IMR-90 (cell line): Measurements from ENCODE around the gene PLCZ1. TPM values are rescaled to one million over a fixed set of nuclear protein-coding genes. Genes with fewer than 3 reads are reported as not detected.
A peak's percentile ranks its signal among the peaks of the same experiment; 100 is the strongest.

Experiments
- ATAC-seq: fragments of 200-7000 bp; cut with Tn5 transposase; 2 replicates; pipeline ENCODE4 v1.9.1; 2020; ENCODE audit warnings: low read depth, mild to moderate bottlenecking, moderate library complexity
- BruUV-seq: library from RNA; stranded (reverse); fragments of 400-500 nt; replicated peaks from 2 replicates; lab custom pipeline; 2021; lab: Mats Ljungman, UMichigan
- CTCF ChIA-PET: fragments of 300-600 bp; formaldehyde crosslinking; extraction: SDS; loops from one replicate; lab custom pipeline; 2021; ENCODE audit warnings: antibody characterized with exemption; lab: Yijun Ruan, JAX
- POLR2A ChIA-PET: fragments of 300-600 bp; sonication (Branson Sonifier 250); formaldehyde crosslinking; loops from one replicate; lab custom pipeline; 2022; ENCODE audit warnings: antibody characterized with exemption; ENCODE audit not compliant: unreplicated experiment; lab: Charles Lee
- DNase-seq: peaks from one replicate; pipeline ENCODE4 v3.0.0; 2013
- H2AFZ ChIP-seq: replicated peaks from 2 replicates; pipeline ENCODE3; 2013; ENCODE audit warnings: low read length, mild to moderate bottlenecking; ENCODE audit not compliant: poor library complexity
- H2AK5ac ChIP-seq: 2 replicates; pipeline ENCODE4 v1.6.1; 2013; ENCODE audit warnings: low read depth, low read length, inconsistent platforms
- H2AK9ac ChIP-seq: replicated peaks from 2 replicates; pipeline ENCODE3; 2013; ENCODE audit warnings: mild to moderate bottlenecking, low read depth, low read length, moderate library complexity; ENCODE audit not compliant: poor library complexity
- H2BK120ac ChIP-seq: 2 replicates; pipeline ENCODE4 v1.6.1; 2013; ENCODE audit warnings: low read depth, low read length, inconsistent platforms
- H2BK15ac ChIP-seq: 3 replicates; pipeline ENCODE4 v1.6.1; 2013; ENCODE audit warnings: low read depth, low read length, inconsistent platforms
- H2BK20ac ChIP-seq: 2 replicates; pipeline ENCODE4 v1.6.1; 2013; ENCODE audit warnings: low read depth, mild to moderate bottlenecking, inconsistent platforms, low read length, moderate library complexity
- H2BK5ac ChIP-seq: 2 replicates; pipeline ENCODE4 v1.6.1; 2013; ENCODE audit warnings: mild to moderate bottlenecking, low read depth, low read length, inconsistent platforms; ENCODE audit not compliant: poor library complexity, severe bottlenecking
- H3K14ac ChIP-seq: replicated peaks from 2 replicates; pipeline ENCODE4 v1.6.1; 2013; ENCODE audit warnings: low read depth, low read length, inconsistent platforms
- H3K18ac ChIP-seq: 2 replicates; pipeline ENCODE4 v1.6.1; 2013; ENCODE audit warnings: low read depth, low read length, control low read depth
- H3K23ac ChIP-seq: 2 replicates; pipeline ENCODE4 v1.6.1; 2013; ENCODE audit warnings: low read depth, low read length, inconsistent platforms
- H3K27ac ChIP-seq: 2 replicates; pipeline ENCODE4 v1.5.1; 2013; ENCODE audit warnings: mild to moderate bottlenecking, control low read depth, low read length; ENCODE audit not compliant: insufficient read depth
- H3K27me3 ChIP-seq: 2 replicates; pipeline ENCODE4 v1.6.1; 2013; ENCODE audit warnings: low read length; ENCODE audit not compliant: control insufficient read depth, insufficient read depth
- H3K36me3 ChIP-seq: 2 replicates; pipeline ENCODE4 v1.6.1; 2013; ENCODE audit warnings: low read length, mixed read lengths; ENCODE audit not compliant: control insufficient read depth, insufficient read depth
- H3K4ac ChIP-seq: 2 replicates; pipeline ENCODE4 v1.6.1; 2013; ENCODE audit warnings: low read depth, low read length, inconsistent platforms
- H3K4me1 ChIP-seq: 2 replicates; pipeline ENCODE4 v1.6.1; 2013; ENCODE audit warnings: low read length, mixed read lengths; ENCODE audit not compliant: control insufficient read depth, insufficient read depth
- H3K4me2 ChIP-seq: 2 replicates; pipeline ENCODE4 v1.6.1; 2013; ENCODE audit warnings: low read depth, mild to moderate bottlenecking, control low read depth, low read length, moderate library complexity
- H3K4me3 ChIP-seq: 2 replicates; pipeline ENCODE4 v1.5.1; 2013; ENCODE audit warnings: low read depth, mild to moderate bottlenecking, control low read depth, low read length, moderate library complexity; ENCODE audit not compliant: insufficient read depth
- H3K56ac ChIP-seq: 2 replicates; pipeline ENCODE4 v1.6.1; 2013; ENCODE audit warnings: low read length, inconsistent platforms; ENCODE audit not compliant: insufficient read depth; ENCODE audit errors: extremely low read depth
- H3K79me1 ChIP-seq, 2 experiments: 2 replicates each; pipeline ENCODE4 v1.6.1; 2013; ENCODE audit warnings: low read length in 2 of 2, inconsistent platforms in 1 of 2, low read depth in 1 of 2
- H3K9ac ChIP-seq: 2 replicates; pipeline ENCODE4 v1.6.1; 2013; ENCODE audit warnings: low read depth, low read length, control low read depth
- H3K9me1 ChIP-seq: 2 replicates; pipeline ENCODE4 v1.6.1; 2013; ENCODE audit warnings: low read length, inconsistent platforms; ENCODE audit not compliant: insufficient read depth
- H3K9me3 ChIP-seq: 2 replicates; pipeline ENCODE4 v1.6.1; 2013; ENCODE audit warnings: low read length; ENCODE audit not compliant: control insufficient read depth, insufficient read depth
- H4K20me1 ChIP-seq: 2 replicates; pipeline ENCODE4 v1.6.1; 2013; ENCODE audit warnings: low read length, inconsistent platforms; ENCODE audit not compliant: insufficient read depth
- H4K5ac ChIP-seq: 2 replicates; pipeline ENCODE4 v1.6.1; 2013; ENCODE audit warnings: mild to moderate bottlenecking, low read depth, low read length, control low read depth
- H4K8ac ChIP-seq, 2 experiments: 2 replicates each; pipeline ENCODE4 v1.6.1; 2013; ENCODE audit warnings: low read depth in 2 of 2, low read length in 2 of 2, control low read depth in 1 of 2, inconsistent platforms in 1 of 2
- H4K91ac ChIP-seq: 2 replicates; pipeline ENCODE4 v1.6.1; 2013; ENCODE audit warnings: low read depth, low read length, inconsistent platforms; ENCODE audit not compliant: insufficient read depth
- BHLHE40 ChIP-seq: fragments of 150-350 bp; IDR thresholded peaks from 2 replicates; pipeline ENCODE4 v1.6.1; 2016; ENCODE audit warnings: mild to moderate bottlenecking, low read depth, low read length
- CHD1 ChIP-seq: IDR thresholded peaks from 2 replicates; pipeline ENCODE4 v1.6.1; 2012; ENCODE audit warnings: low read depth, low read length, improper control_type of control experiment
- FOS ChIP-seq: fragments of 150-350 bp; IDR thresholded peaks from 2 replicates; pipeline ENCODE4 v1.6.1; 2016; ENCODE audit warnings: low read depth, low read length
- MAZ ChIP-seq: IDR thresholded peaks from 2 replicates; pipeline ENCODE4 v1.6.1; 2012; ENCODE audit warnings: low read depth, mild to moderate bottlenecking, low read length, improper control_type of control experiment, moderate library complexity, borderline replicate concordance
- MXI1 ChIP-seq: IDR thresholded peaks from 2 replicates; pipeline ENCODE4 v1.6.1; 2012; ENCODE audit warnings: low read depth, mild to moderate bottlenecking, low read length, moderate library complexity, borderline replicate concordance
- NFE2L2 ChIP-seq: fragments of 150-350 bp; IDR thresholded peaks from 2 replicates; pipeline ENCODE4 v1.6.1; 2016; ENCODE audit warnings: low read depth, mild to moderate bottlenecking, low read length
- POLR2A ChIP-seq: IDR thresholded peaks from 2 replicates; pipeline ENCODE4 v1.6.1; 2012; ENCODE audit warnings: mild to moderate bottlenecking, low read depth, low read length
- RAD21 ChIP-seq: IDR thresholded peaks from 2 replicates; pipeline ENCODE4 v1.6.1; 2012; ENCODE audit warnings: low read length, improper control_type of control experiment
- RFX5 ChIP-seq: IDR thresholded peaks from 2 replicates; pipeline ENCODE4 v1.8.0; 2012; ENCODE audit warnings: low read depth, mild to moderate bottlenecking, low read length, moderate library complexity
- SMC3 ChIP-seq: fragments of 150-350 bp; IDR thresholded peaks from 2 replicates; pipeline ENCODE4 v1.6.1; 2016; ENCODE audit warnings: low read depth, mild to moderate bottlenecking, antibody characterized with exemption, low read length, moderate library complexity
- WGBS, 2 experiments: methylation state at CpG; one replicate each; pipeline versions ENCODE4 v1.1.5 to v1.1.7; 2013; ENCODE audit warnings: missing lambda C conversion rate in 2 of 2; ENCODE audit not compliant: insufficient read length in 1 of 2; ENCODE audit errors: extremely low coverage in 2 of 2; 5-methylcytosine and 5-hydroxymethylcytosine counted together
- dilution Hi-C: fragments of 300-500 bp; cut with HindIII; formaldehyde crosslinking; loops from one replicate; pipeline ENCODE4 v1.14.3; 2018; ENCODE audit warnings: low sequenced_read_pairs; ENCODE audit not compliant: unreplicated experiment
- in situ Hi-C: fragments of 300-500 bp; cut with MboI; formaldehyde crosslinking; loops from 3 replicates; pipeline ENCODE4 v1.14.3; 2019; ENCODE audit warnings: low sequenced_read_pairs, inconsistent platforms, mixed read lengths
- intact Hi-C: fragments of 100-400 bp; cut with micrococcal nuclease; formaldehyde crosslinking; loops from 2 replicates; pipeline ENCODE4 v1.10.0; 2022
- polyA plus RNA-seq, 3 experiments: library from polyadenylated mRNA; depleted of rRNA; stranded (reverse); fragments of >200 nt; gene quantifications; 2 replicates each; pipeline ENCODE4 v1.2.3, GENCODE V29; 2012; ENCODE audit warnings: low replicate concordance in 1 of 3
- total RNA-seq: library from RNA; depleted of rRNA; stranded (reverse); fragments of >200 nt; gene quantifications from 2 replicates; pipeline ENCODE4 v1.2.3, GENCODE V29; 2012
- TF ChIP-seq, protein P1 (sequence below): fragments of 150-350 bp; IDR thresholded peaks from 2 replicates; pipeline ENCODE4 v1.6.1; 2016; ENCODE audit warnings: low read depth, mild to moderate bottlenecking, low read length, moderate library complexity, borderline replicate concordance

PLCZ1 gene
- total and polyA plus RNA-seq, 2 of the 4 experiments (the other 2 are of a cell fraction) = not detected

DNA sequence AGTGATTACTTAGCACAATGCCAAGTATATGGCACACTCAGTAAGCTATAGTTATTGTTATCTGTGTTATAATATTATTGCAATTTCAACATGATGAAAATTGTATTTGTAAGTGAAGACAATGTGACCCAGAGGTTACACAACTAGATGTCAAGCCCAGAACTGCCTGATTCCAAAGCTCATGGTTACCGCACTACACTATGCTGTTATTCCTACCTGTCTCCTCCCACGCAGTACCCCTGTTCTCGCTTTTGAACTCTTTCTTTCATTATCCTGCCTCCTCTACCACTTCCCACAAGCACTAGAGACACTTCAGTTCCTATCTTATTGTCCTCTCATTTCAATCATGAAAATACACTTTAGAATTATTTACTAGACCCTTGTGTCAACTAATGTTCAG is 93.2 kb downstream of the PLCZ1 start:
- no peak overlapping the region for H4K5ac ChIP-seq
- no peak overlapping the region for H2AFZ ChIP-seq
- no peak overlapping the region for H3K18ac ChIP-seq
- H3K4me1 ChIP-seq = peaks cover 7% of the 10 kb centered on the region
- POLR2A ChIA-PET = no interaction called here
- 0 out of 2 replicates have a peak overlapping the region, but pooled peaks have one; percentile 6 for H3K14ac ChIP-seq
- WGBS, 2 experiments = 95% methylated on average over 3 of the region's 3 CpGs; no CpG with 5 or more reads in 1 of the 2 experiments
- no peaks in the 10 kb centered on the region for H3K79me1 ChIP-seq
- H3K27ac ChIP-seq = no peak overlapping the region
- no peak overlapping the region for H3K9ac ChIP-seq
- H3K4me2 ChIP-seq = no peak overlapping the region
- H2BK15ac ChIP-seq = no peak overlapping the region; the same call in 2 of the 3 replicates
- CTCF ChIA-PET = no interaction called here
- H3K4ac ChIP-seq = no peak overlapping the region
- no peaks in the 10 kb centered on the region for H4K20me1 ChIP-seq
- DNase-seq = no peak
- H3K23ac ChIP-seq = no peak overlapping the region
- H2BK5ac ChIP-seq = no peak overlapping the region
- intact Hi-C loops (no loop called here), dilution Hi-C loops (no loop called here), in situ Hi-C loops (no loop called here)
- H3K9me3 ChIP-seq = no peaks in the 10 kb centered on the region
- no peaks in the 10 kb centered on the region for H3K9me1 ChIP-seq
- no peak overlapping the region for H3K4me3 ChIP-seq
- H3K36me3 ChIP-seq = no peaks in the 10 kb centered on the region
- no peak overlapping the region for H2AK9ac ChIP-seq
- no peak overlapping the region for H4K91ac ChIP-seq
- no peak overlapping the region for H4K8ac ChIP-seq
- H2BK20ac ChIP-seq = no peak overlapping the region
- H3K27me3 ChIP-seq = no peaks in the 10 kb centered on the region
- H2AK5ac ChIP-seq = peak overlapping the region; percentile 39; the same call in 1 of the 2 replicates
- H3K56ac ChIP-seq = no peak overlapping the region
- BruUV-seq = no TSS peak
- no peak for ATAC-seq
- H2BK120ac ChIP-seq = no peak overlapping the region
- TF ChIP-seq RAD21 = no peak
- no peak for TF ChIP-seq RFX5
- TF ChIP-seq POLR2A = no peak
- TF ChIP-seq NFE2L2 = no peak
- no peak for TF ChIP-seq CHD1
- TF ChIP-seq MXI1 = no peak
- TF ChIP-seq SMC3 = no peak
- TF ChIP-seq, protein P1, sequence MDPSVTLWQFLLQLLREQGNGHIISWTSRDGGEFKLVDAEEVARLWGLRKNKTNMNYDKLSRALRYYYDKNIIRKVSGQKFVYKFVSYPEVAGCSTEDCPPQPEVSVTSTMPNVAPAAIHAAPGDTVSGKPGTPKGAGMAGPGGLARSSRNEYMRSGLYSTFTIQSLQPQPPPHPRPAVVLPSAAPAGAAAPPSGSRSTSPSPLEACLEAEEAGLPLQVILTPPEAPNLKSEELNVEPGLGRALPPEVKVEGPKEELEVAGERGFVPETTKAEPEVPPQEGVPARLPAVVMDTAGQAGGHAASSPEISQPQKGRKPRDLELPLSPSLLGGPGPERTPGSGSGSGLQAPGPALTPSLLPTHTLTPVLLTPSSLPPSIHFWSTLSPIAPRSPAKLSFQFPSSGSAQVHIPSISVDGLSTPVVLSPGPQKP = no peak
- no peak for TF ChIP-seq MAZ
- no peak for TF ChIP-seq BHLHE40
- TF ChIP-seq FOS = no peak
